ENCODE results near the gene CCNY. TPM values are rescaled to one million over a fixed set of nuclear protein-coding genes. Genes with fewer than 3 reads are reported as not detected.
A peak's percentile ranks its signal among the peaks of the same experiment; 100 is the strongest.
"Not testable (repeated sequence)": the region's sequence is repeated elsewhere in the genome, so short reads cannot be mapped to it uniquely, and the experiment has no call there.

CCNY gene
- total RNA-seq, 1 experiment from 2014 or later = 28.4 TPM

- DNase-seq (ENCODE audit: low spot score) = no peak
Measured at GRCh38 chr10:35382096-35382495, 45.8 kb downstream of the CCNY start.

- no peak for DNase-seq (ENCODE audit: low spot score)
Measured at GRCh38 chr10:35384265-35384868, 48.1 kb downstream of the CCNY start.

- peak; percentile 67 for DNase-seq (ENCODE audit: low spot score)
Measured at GRCh38 chr10:35386594-35387174, 50.4 kb downstream of the CCNY start.

DNA sequence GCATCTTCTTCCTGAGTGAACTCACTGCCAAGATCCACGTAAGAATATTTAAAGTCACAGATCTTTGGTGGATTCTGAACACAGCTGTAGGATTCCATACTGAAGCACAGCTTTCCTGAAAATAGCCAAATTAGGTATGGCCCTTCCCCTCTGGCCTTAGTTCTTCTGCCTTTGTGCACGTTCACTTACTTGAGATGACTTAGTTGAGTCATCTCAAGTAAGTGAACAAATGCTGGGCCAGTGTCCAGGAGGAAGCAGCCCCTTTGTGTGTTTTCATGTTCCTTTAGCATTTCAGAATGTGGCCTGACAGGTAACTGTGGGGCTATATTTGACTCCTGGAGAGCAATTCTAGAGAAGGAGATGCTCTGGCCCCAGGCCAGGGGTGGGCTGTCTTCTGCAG is 51.5 kb downstream of the CCNY start:
- no peak for DNase-seq (ENCODE audit: low spot score)

DNA sequence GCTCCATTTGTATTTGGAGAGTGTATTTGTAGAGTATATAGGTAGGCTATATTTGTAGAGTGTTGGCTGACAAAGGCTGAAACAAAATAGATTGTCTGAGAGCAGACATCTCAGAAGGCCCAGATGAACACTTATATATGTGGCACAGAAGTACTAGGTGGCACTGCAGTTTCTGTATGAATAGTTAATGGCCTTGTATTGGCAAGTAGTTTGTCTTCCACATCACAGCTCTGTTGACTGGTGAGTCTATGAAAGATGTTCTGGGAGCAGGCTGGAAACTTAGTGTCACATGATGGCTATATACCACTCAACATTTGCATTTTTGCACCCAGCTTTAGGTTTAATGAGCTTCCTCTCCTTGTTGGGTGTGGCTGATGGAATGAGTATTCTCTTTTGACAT is 51.9 kb downstream of the CCNY start:
- no peak for DNase-seq (ENCODE audit: low spot score)

GRCh38 chr10:35388682-35389081 is 52.4 kb downstream of the CCNY start:
- DNase-seq (ENCODE audit: low spot score) = no peak

- no peak for DNase-seq (ENCODE audit: low spot score)
Measured at GRCh38 chr10:35390161-35390840, 54.0 kb downstream of the CCNY start.

DNA sequence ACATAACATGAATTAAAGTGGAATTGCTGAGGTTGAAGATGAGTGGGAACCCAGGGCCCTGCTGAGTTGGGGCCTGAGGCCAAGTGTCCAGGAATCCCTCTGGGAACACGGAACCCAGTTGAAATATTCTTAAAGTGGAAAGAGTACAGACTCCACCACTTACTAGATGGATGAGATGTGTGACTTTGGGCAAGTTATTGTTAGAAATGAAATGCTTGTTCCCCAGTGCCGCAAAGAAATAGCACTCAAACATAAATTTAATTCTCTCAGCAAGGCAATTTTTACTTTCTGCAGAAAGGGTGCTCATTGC is 54.5 kb downstream of the CCNY start:
- no peak for DNase-seq (ENCODE audit: low spot score)

DNA sequence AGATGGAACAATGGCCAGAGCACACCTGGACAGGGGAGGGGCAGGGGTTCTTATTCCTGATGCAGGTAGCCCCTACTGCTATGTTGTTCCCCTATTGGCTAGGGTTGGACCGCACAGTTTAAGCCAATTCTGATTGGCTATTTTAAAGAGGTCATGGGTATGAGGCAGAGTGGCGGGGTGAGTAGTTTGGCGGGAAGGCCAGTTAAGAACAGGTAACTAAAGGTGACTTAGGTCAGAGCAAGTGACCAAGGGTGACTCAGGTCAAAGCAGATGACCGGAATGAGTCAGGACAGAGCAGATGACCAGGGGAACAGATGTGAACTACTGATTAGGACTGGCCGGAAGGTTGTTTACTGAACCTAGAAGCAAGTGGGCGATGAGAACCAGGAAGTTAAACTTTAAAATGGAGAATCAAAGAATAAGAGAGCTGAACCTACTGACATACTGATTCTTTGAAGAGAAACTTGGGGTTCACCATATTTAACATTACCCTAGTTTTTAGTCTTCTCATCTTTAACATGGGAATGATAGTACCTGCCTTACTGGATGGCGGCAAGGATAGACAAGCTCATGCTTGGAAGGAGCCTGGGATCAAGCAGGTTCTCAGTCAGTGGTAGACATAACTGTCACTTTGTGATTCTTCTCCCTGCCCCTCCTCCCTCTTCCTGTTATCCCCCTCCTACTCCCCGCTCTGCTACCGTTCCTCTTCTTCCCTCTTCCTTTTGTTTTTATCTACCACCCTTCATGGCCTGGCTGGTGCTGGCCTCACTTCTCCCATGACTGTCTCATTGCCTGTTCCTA is 55.0 kb downstream of the CCNY start:
- DNase-seq (ENCODE audit: low spot score) = no peak

- DNase-seq (ENCODE audit: low spot score) = no peak
Measured at GRCh38 chr10:35391954-35392262, 55.6 kb downstream of the CCNY start.

DNA sequence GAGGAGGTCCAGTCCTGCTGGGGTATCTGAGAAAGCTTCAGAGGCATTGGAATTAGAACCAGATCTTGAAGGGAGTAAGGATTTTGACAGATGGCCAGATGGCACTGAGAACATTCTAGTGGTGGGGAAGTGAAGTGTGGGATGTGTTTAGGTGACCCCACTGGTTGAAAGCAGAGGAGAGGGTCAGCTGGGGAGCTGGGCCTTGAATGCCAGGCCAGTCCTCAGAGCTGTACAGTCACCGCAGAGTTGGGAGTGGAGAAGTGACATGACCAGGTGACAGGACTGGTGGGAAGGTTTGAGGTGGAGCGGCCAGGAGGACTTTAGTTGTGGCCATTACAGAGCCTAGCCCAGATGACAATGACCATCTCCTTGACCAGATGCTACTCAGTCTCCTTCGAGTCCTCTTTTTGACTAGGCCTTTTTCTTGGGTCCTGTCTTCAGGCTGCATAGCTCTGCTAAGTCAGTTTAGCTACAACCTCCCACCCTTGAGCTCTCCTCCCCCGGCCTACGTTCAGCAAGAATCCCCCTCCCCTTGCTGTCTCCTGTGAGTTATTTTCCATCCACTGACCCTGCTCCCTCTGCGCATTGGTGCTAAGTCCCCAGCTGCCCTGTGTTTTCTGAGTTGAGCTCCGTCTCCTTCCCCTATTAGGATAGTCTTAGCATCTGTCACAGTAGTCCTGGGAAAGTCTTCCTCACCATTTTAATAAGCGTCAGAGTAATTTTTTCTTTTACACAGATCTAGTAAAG is 56.3 kb downstream of the CCNY start:
- DNase-seq (ENCODE audit: low spot score) = no peak

GRCh38 chr10:35394411-35394851 is 58.1 kb downstream of the CCNY start:
- DNase-seq (ENCODE audit: low spot score) = no peak

DNA sequence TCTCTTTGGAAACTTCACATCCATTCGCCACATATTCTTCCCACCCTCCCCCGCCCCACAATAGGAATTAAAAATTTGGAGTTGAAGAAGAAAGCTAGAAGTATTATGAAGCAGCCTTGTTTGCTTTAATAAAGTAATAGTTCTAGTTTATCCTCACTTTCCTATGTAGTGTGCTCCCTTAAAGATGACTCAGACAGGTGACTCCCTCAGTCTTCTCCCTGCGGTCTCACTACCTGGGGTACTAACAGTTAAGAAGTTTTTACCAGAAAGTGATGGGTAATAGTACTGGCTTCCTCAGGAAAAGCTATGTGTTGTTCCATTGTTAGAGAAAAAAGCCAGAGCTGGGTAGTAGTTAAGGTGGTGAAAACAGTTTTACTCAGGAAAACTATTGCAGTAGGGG is 58.6 kb downstream of the CCNY start:
- DNase-seq (ENCODE audit: low spot score) = no peak

DNA sequence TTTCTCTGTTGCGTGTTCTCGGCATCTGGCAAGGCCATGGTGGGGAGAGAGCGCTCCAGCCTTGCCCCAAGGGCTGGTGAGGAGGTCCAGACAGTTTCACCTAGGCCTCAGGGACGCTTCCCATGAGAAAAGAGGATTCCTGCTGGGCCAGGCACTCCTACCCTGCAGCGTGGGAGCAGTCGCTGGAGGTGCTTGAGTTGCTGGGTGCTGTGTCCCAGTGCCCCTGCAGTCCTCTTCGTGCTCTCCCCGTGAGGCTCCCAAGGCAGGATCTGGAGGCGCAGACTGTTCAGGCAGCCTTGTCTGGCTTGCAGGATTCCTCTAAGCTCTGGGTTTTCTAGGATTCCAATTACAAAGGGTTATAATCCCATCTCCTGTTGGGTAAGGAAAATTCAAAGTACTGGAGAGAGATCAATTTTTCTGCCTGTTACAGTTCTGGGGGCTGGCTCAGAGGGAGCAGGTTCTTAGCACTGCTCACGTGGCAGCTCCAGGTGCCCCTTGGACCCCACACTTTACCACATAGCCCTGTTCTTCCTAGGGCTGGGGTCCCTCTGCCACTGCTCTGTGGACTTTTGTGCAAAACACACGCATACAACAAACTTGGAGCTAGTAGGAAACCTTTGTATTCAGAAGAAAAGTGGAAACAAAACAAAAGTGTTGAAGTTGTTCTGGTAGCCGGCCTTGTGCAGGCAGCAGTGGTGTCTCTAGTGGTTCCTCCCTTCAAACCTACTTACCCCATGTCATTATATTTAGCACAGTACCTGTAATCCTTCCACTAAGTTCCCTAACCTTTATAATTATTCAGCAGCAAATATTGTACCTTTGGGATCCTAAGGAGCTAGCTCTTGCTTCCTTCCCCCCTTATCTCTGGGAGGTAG is 60.5 kb downstream of the CCNY start:
- DNase-seq (ENCODE audit: low spot score) = no peak

DNA sequence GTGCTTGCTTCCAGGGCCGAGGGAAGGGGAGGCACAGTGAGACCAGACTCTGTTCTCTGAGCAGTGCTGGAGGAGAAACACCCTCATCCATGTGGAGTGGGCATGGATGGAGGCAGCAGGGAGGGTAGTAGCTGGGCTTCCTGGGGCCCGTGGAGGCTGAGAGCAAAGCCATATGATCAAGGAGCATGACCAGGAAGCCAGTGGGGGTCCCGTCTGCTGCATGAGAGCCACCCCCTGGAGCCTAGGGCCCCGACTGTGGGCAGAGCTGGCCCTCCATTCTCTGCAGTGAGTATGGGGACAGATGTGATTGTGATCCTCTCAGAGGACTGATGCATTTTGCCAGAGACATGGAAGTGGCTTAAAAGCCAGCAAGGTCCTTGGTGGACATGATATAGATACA is 61.6 kb downstream of the CCNY start:
- DNase-seq (ENCODE audit: low spot score) = no peak

DNA sequence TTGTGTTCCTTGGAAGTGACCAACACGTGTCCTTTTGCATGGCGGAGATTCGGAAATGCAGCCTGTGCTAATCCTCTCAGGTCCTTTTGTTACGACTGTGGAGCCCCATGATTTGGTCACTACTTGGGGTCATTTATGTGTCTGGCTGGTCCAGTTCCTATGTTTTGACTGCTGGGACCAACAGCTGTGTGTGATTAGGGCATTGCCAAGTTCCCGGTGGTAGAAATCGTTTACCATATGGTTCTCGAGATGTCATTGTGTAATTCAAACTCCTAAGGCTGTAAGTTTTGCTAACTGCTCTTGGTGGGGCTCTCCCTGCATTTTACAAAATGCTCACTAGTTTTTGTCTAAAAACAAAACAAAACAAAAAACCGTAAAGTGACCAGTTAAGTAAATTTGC is 62.0 kb downstream of the CCNY start:
- DNase-seq (ENCODE audit: low spot score) = no peak

- no peak for DNase-seq (ENCODE audit: low spot score)
Measured at GRCh38 chr10:35398908-35399307, 62.6 kb downstream of the CCNY start.

GRCh38 chr10:35399414-35400009 is 63.2 kb downstream of the CCNY start:
- no peak for DNase-seq (ENCODE audit: low spot score)

DNA sequence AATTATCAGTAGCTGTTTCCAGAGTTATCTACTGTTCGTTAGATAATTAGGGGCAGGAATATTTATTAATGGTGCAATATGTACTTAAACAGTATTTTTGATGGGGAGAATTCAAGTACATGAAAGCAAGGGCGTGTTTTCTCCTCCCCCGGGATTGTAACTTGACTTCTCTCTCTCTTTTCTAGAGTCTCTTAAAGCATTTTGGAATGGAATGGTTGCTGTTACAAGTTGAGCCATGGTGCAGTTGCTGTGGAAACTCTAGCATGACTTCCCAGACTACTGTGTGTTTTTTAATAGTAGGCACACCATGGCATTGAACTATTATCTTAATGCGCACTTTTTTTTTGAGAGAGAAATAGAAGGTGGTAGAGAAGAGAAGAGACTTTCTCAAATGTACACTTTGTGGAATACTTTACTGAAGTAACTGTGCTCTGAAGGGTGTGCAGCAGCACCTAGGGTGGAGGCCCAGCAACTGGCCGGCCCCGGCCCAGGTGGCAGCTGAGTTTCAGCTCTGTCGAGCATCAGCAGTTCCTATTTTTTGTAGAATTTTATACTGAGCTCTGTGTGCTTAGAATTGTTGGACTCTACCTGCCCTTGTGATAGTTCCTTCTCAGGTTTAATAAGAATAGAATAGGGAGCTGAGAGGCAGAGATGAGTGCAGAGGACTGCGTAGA is 64.4 kb downstream of the CCNY start:
- DNase-seq (ENCODE audit: low spot score) = no peak

DNA sequence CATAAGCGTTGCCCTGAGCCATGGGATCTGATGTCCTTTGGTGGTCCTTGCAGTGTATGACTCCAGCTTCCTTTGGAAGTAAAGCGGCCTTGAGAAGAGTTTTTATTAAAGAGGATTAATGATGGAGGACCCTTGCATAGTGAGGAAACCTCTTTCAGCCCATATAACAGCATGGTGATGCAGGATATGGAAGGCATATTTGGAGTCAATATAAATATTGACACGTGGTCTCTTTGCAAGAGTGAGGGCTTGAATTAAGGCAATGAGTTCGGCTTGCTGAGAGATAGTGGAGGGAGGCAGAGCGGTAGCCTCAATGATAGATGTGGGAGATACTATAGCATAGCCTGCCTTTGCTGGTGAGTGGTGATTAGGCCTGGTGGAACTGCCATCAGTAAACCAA is 67.2 kb downstream of the CCNY start:
- not testable (repeated sequence) for DNase-seq (ENCODE audit: low spot score)
